K562 (cell line): Measurements from ENCODE around the gene NEURL1. TPM values are rescaled to one million over a fixed set of nuclear protein-coding genes. Genes with fewer than 3 reads are reported as not detected.

ENCODE experiments used
- RBM34 ChIP-seq: fragments of 200-400 bp; formaldehyde crosslinking; IDR thresholded peaks from 2 replicates; pipeline ENCODE4 v1.6.1; 2018; ENCODE audit warnings: low read length, borderline replicate concordance; ENCODE audit not compliant: insufficient read depth
- polyA plus RNA-seq, 8 experiments: library from polyadenylated mRNA; depleted of rRNA in 4 of 8; stranded (reverse) in 5 of 8; unstranded in 3 of 8; fragments of >200 nt; fragmentation: Nextera tagmentation in 2 of 8; fragmentation: Illumina TruSeq in 1 of 8; extraction: Ambion mirVana in 2 of 8; extraction: Trizol in 1 of 8; gene quantifications; 2 replicates each; pipeline versions ENCODE4 v1.2.1 to v1.2.3, GENCODE V29; 2011 to 2014; ENCODE audit warnings: inconsistent platforms in 1 of 8, missing spikeins in 1 of 8
- total RNA-seq, 7 experiments: library from RNA; depleted of rRNA in 6 of 7; stranded (reverse); fragments of >200 nt in 6 of 7; fragmentation: Illumina TruSeq in 2 of 7; extraction: Trizol in 2 of 7; gene quantifications; 2 replicates each; pipeline versions ENCODE4 v1.2.1 to v1.2.3, GENCODE V29; 2011 to 2021; ENCODE audit warnings: low replicate concordance in 1 of 7

NEURL1 gene
- total and polyA plus RNA-seq, 9 of the 15 experiments (the other 6 are each of a cell fraction or from before 2014, with no cell fraction given), result 0.01 to 0.45 (median 0.16) TPM; not detected in 5

- TF ChIP-seq RBM34, result no peak
These were observed 147.8 kb downstream of the NEURL1 start (continued) for GRCh38 chr10:103641326-103641725.

Other genes with a start within 250 kb of the NEURL1 start
Only the 7 nearest of the 9 such genes appear.
- gene PCGF6, start 142.6 kb upstream of the NEURL1 start, total RNA-seq (2014; rRNA removed), result 21.4 and 21.5 TPM in 2 replicates
- gene PCGF6, start 142.6 kb upstream of the NEURL1 start, total RNA-seq (2014; rRNA removed; fragmentation: Illumina TruSeq; extraction: Trizol), result 24.6 and 29.7 TPM in 2 replicates
- gene PCGF6, start 142.6 kb upstream of the NEURL1 start, total RNA-seq (2015; rRNA removed; fragmentation: Illumina TruSeq; extraction: Trizol), result 17.9 and 18.5 TPM in 2 replicates
- 18.1 and 23.5 TPM in 2 replicates for gene PCGF6, start 142.6 kb upstream of the NEURL1 start, total RNA-seq (2021)
- 14.6 and 23.2 TPM in 2 replicates for gene PCGF6, start 142.6 kb upstream of the NEURL1 start, polyA plus RNA-seq (2011; rRNA removed)
- gene PCGF6, start 142.6 kb upstream of the NEURL1 start, polyA plus RNA-seq (2014; fragmentation: Illumina TruSeq; extraction: Trizol), result 14.6 and 15.3 TPM in 2 replicates
- 10 to 100 TPM in 1 of 2 experiments, 1 to 10 TPM in 1; 8.4 to 10.2 TPM for gene PCGF6, start 142.6 kb upstream of the NEURL1 start, polyA plus RNA-seq (2014; fragmentation: Nextera tagmentation; extraction: Ambion mirVana)
- gene PCGF6, start 142.6 kb upstream of the NEURL1 start, polyA plus RNA-seq (2014; rRNA removed), result 17.9 and 20.6 TPM in 2 replicates
- gene TAF5, start 125.7 kb upstream of the NEURL1 start, total RNA-seq (2014; rRNA removed), result 8.0 and 12.0 TPM in 2 replicates
- 11.6 and 12.5 TPM in 2 replicates for gene TAF5, start 125.7 kb upstream of the NEURL1 start, total RNA-seq (2014; rRNA removed; fragmentation: Illumina TruSeq; extraction: Trizol)
- 11.2 and 11.9 TPM in 2 replicates for gene TAF5, start 125.7 kb upstream of the NEURL1 start, total RNA-seq (2015; rRNA removed; fragmentation: Illumina TruSeq; extraction: Trizol)
- 9.3 TPM in 2 replicates for gene TAF5, start 125.7 kb upstream of the NEURL1 start, total RNA-seq (2021)
- gene TAF5, start 125.7 kb upstream of the NEURL1 start, polyA plus RNA-seq (2011; rRNA removed), result 8.9 and 11.9 TPM in 2 replicates
- 7.9 and 9.9 TPM in 2 replicates for gene TAF5, start 125.7 kb upstream of the NEURL1 start, polyA plus RNA-seq (2014; fragmentation: Illumina TruSeq; extraction: Trizol)
- 1 to 10 TPM; 4.2 to 5.5 TPM for gene TAF5, start 125.7 kb upstream of the NEURL1 start, polyA plus RNA-seq (2014; fragmentation: Nextera tagmentation; extraction: Ambion mirVana)
- gene TAF5, start 125.7 kb upstream of the NEURL1 start, polyA plus RNA-seq (2014; rRNA removed), result 6.5 and 8.2 TPM in 2 replicates
- gene ATP5MK, start 97.2 kb upstream of the NEURL1 start, total RNA-seq (2014; rRNA removed), result 182 and 185 TPM in 2 replicates
- 741 and 857 TPM in 2 replicates for gene ATP5MK, start 97.2 kb upstream of the NEURL1 start, total RNA-seq (2014; rRNA removed; fragmentation: Illumina TruSeq; extraction: Trizol)
- 634 and 717 TPM in 2 replicates for gene ATP5MK, start 97.2 kb upstream of the NEURL1 start, total RNA-seq (2015; rRNA removed; fragmentation: Illumina TruSeq; extraction: Trizol)
- gene ATP5MK, start 97.2 kb upstream of the NEURL1 start, total RNA-seq (2021), result 497 and 564 TPM in 2 replicates
- gene ATP5MK, start 97.2 kb upstream of the NEURL1 start, polyA plus RNA-seq (2011; rRNA removed), result 564 and 776 TPM in 2 replicates
- gene ATP5MK, start 97.2 kb upstream of the NEURL1 start, polyA plus RNA-seq (2014; fragmentation: Illumina TruSeq; extraction: Trizol), result 906 and 923 TPM in 2 replicates
- gene ATP5MK, start 97.2 kb upstream of the NEURL1 start, polyA plus RNA-seq (2014; fragmentation: Nextera tagmentation; extraction: Ambion mirVana), result 1,000 to 10,000 TPM; 1,599 to 1,810 TPM
- gene ATP5MK, start 97.2 kb upstream of the NEURL1 start, polyA plus RNA-seq (2014; rRNA removed), result 553 and 576 TPM in 2 replicates
- 50.0 and 58.4 TPM in 2 replicates for gene PDCD11, start 97.1 kb upstream of the NEURL1 start, total RNA-seq (2014; rRNA removed)
- 51.1 and 52.9 TPM in 2 replicates for gene PDCD11, start 97.1 kb upstream of the NEURL1 start, total RNA-seq (2014; rRNA removed; fragmentation: Illumina TruSeq; extraction: Trizol)
- 55.0 and 57.8 TPM in 2 replicates for gene PDCD11, start 97.1 kb upstream of the NEURL1 start, total RNA-seq (2015; rRNA removed; fragmentation: Illumina TruSeq; extraction: Trizol)
- gene PDCD11, start 97.1 kb upstream of the NEURL1 start, total RNA-seq (2021), result 73.8 and 74.1 TPM in 2 replicates
- gene PDCD11, start 97.1 kb upstream of the NEURL1 start, polyA plus RNA-seq (2011; rRNA removed), result 29.4 and 31.5 TPM in 2 replicates
- gene PDCD11, start 97.1 kb upstream of the NEURL1 start, polyA plus RNA-seq (2014; fragmentation: Illumina TruSeq; extraction: Trizol), result 49.5 and 57.4 TPM in 2 replicates
- gene PDCD11, start 97.1 kb upstream of the NEURL1 start, polyA plus RNA-seq (2014; fragmentation: Nextera tagmentation; extraction: Ambion mirVana), result 10 to 100 TPM; 14.8 to 18.8 TPM
- 36.6 and 43.5 TPM in 2 replicates for gene PDCD11, start 97.1 kb upstream of the NEURL1 start, polyA plus RNA-seq (2014; rRNA removed)
- gene CALHM2, start 41.3 kb upstream of the NEURL1 start, total RNA-seq (2014; rRNA removed), result not detected in 2 replicates
- gene CALHM2, start 41.3 kb upstream of the NEURL1 start, total RNA-seq (2014; rRNA removed; fragmentation: Illumina TruSeq; extraction: Trizol), result not detected in 2 replicates
- gene CALHM2, start 41.3 kb upstream of the NEURL1 start, total RNA-seq (2015; rRNA removed; fragmentation: Illumina TruSeq; extraction: Trizol), result not detected in 2 replicates
- 0.16 TPM in 1 of 2 replicates, not detected in the other for gene CALHM2, start 41.3 kb upstream of the NEURL1 start, total RNA-seq (2021)
- 0.08 and 0.39 TPM in 2 replicates for gene CALHM2, start 41.3 kb upstream of the NEURL1 start, polyA plus RNA-seq (2011; rRNA removed)
- gene CALHM2, start 41.3 kb upstream of the NEURL1 start, polyA plus RNA-seq (2014; fragmentation: Illumina TruSeq; extraction: Trizol), result not detected in 2 replicates
- gene CALHM2, start 41.3 kb upstream of the NEURL1 start, polyA plus RNA-seq (2014; fragmentation: Nextera tagmentation; extraction: Ambion mirVana), result under 1 TPM; 0.13 to 0.14 TPM
- gene CALHM2, start 41.3 kb upstream of the NEURL1 start, polyA plus RNA-seq (2014; rRNA removed), result not detected in 2 replicates
- gene CALHM1, start 34.8 kb upstream of the NEURL1 start, total RNA-seq (2014; rRNA removed), result not detected in 2 replicates
- not detected in 2 replicates for gene CALHM1, start 34.8 kb upstream of the NEURL1 start, total RNA-seq (2014; rRNA removed; fragmentation: Illumina TruSeq; extraction: Trizol)
- gene CALHM1, start 34.8 kb upstream of the NEURL1 start, total RNA-seq (2015; rRNA removed; fragmentation: Illumina TruSeq; extraction: Trizol), result not detected in 2 replicates
- not detected in 2 replicates for gene CALHM1, start 34.8 kb upstream of the NEURL1 start, total RNA-seq (2021)
- gene CALHM1, start 34.8 kb upstream of the NEURL1 start, polyA plus RNA-seq (2011; rRNA removed), result not detected in 2 replicates
- gene CALHM1, start 34.8 kb upstream of the NEURL1 start, polyA plus RNA-seq (2014; fragmentation: Illumina TruSeq; extraction: Trizol), result not detected in 2 replicates
- gene CALHM1, start 34.8 kb upstream of the NEURL1 start, polyA plus RNA-seq (2014; fragmentation: Nextera tagmentation; extraction: Ambion mirVana), result under 1 TPM in 1 of 2 experiments, not detected in 1; 0.03 TPM
- not detected in 2 replicates for gene CALHM1, start 34.8 kb upstream of the NEURL1 start, polyA plus RNA-seq (2014; rRNA removed)
- not detected in 2 replicates for gene CALHM3, start 14.5 kb upstream of the NEURL1 start, total RNA-seq (2014; rRNA removed)
- not detected in 2 replicates for gene CALHM3, start 14.5 kb upstream of the NEURL1 start, total RNA-seq (2014; rRNA removed; fragmentation: Illumina TruSeq; extraction: Trizol)
- not detected in 2 replicates for gene CALHM3, start 14.5 kb upstream of the NEURL1 start, total RNA-seq (2015; rRNA removed; fragmentation: Illumina TruSeq; extraction: Trizol)
- not detected in 2 replicates for gene CALHM3, start 14.5 kb upstream of the NEURL1 start, total RNA-seq (2021)
- not detected in 2 replicates for gene CALHM3, start 14.5 kb upstream of the NEURL1 start, polyA plus RNA-seq (2011; rRNA removed)
- gene CALHM3, start 14.5 kb upstream of the NEURL1 start, polyA plus RNA-seq (2014; fragmentation: Illumina TruSeq; extraction: Trizol), result not detected in 2 replicates
- not detected for gene CALHM3, start 14.5 kb upstream of the NEURL1 start, polyA plus RNA-seq (2014; fragmentation: Nextera tagmentation; extraction: Ambion mirVana)
- not detected in 2 replicates for gene CALHM3, start 14.5 kb upstream of the NEURL1 start, polyA plus RNA-seq (2014; rRNA removed)